Fibroblast of lung (primary cell): ENCODE measurements around the gene LAMA4. TPM values are rescaled to one million over a fixed set of nuclear protein-coding genes. Genes with fewer than 3 reads are reported as not detected.

Experiments used
- DNase-seq, 2 donors: peaks; one replicate each; pipeline versions ENCODE4 v3.0.0 to v3.0.0-alpha.2; 2010; ENCODE audit warnings: low read depth in 2 of 2
- H2AFZ ChIP-seq: 2 replicates; pipeline ENCODE4 v1.5.1; 2012; ENCODE audit warnings: low read length, control low read depth, inconsistent platforms
- H3K27ac ChIP-seq: 2 replicates; pipeline ENCODE4 v1.5.1; 2011; ENCODE audit warnings: low read length, control low read depth; ENCODE audit not compliant: insufficient read depth
- H3K27me3 ChIP-seq: 2 replicates; pipeline ENCODE4 v1.5.1; 2011; ENCODE audit warnings: mild to moderate bottlenecking, low read length; ENCODE audit not compliant: control insufficient read depth, insufficient read depth
- H3K36me3 ChIP-seq: 2 replicates; pipeline ENCODE4 v1.5.1; 2011; ENCODE audit warnings: low read length; ENCODE audit not compliant: control insufficient read depth, insufficient read depth
- H3K4me1 ChIP-seq: 2 replicates; pipeline ENCODE4 v1.5.1; 2011; ENCODE audit warnings: low read length; ENCODE audit not compliant: control insufficient read depth, insufficient read depth; ENCODE audit errors: extremely low read depth
- H3K4me2 ChIP-seq: 2 replicates; pipeline ENCODE4 v1.5.1; 2011; ENCODE audit warnings: low read length, control low read depth; ENCODE audit not compliant: insufficient read depth; ENCODE audit errors: extremely low read depth
- H3K4me3 ChIP-seq, 4 experiments: fragments of 200-600 bp in 1 of 4; sonication (generic) in 1 of 4; replicated peaks in 1 of 4; 2 replicates each; pipeline ENCODE4 v1.5.1; 2011 to 2016; ENCODE audit warnings: low read length in 4 of 4, low read depth in 3 of 4, mild to moderate bottlenecking in 3 of 4, control low read depth in 2 of 4, inconsistent platforms in 1 of 4, mixed read lengths in 1 of 4; ENCODE audit not compliant: insufficient read depth in 1 of 4; ENCODE audit errors: control extremely low read depth in 1 of 4
- H3K79me2 ChIP-seq: 2 replicates; pipeline ENCODE4 v1.5.1; 2012; ENCODE audit warnings: mild to moderate bottlenecking, low read length, inconsistent platforms; ENCODE audit not compliant: control insufficient read depth, insufficient read depth
- H3K9ac ChIP-seq: 2 replicates; pipeline ENCODE4 v1.5.1; 2011; ENCODE audit warnings: mild to moderate bottlenecking, low read length, control low read depth; ENCODE audit not compliant: insufficient read depth
- H3K9me3 ChIP-seq: 2 replicates; pipeline ENCODE4 v1.5.1; 2012; ENCODE audit warnings: low read depth, low read length; ENCODE audit not compliant: control insufficient read depth, insufficient read depth
- H4K20me1 ChIP-seq: 2 replicates; pipeline ENCODE4 v1.5.1; 2011; ENCODE audit warnings: low read length; ENCODE audit not compliant: control insufficient read depth, insufficient read depth; ENCODE audit errors: extremely low read depth
- CTCF ChIP-seq, 2 donors: IDR thresholded peaks in 1 of 2; conservative IDR thresholded peaks in 1 of 2; 1 replicate in 1 of 2; 2 replicates in 1 of 2; pipeline ENCODE4 v1.5.1; 2011 to 2012; ENCODE audit warnings: low read length in 2 of 2, control low read depth in 1 of 2, inconsistent platforms in 1 of 2, low read depth in 1 of 2, mild to moderate bottlenecking in 1 of 2
- EZH2 ChIP-seq: IDR thresholded peaks from 2 replicates; pipeline ENCODE4 v1.5.1; 2012; ENCODE audit warnings: low read length, control low read depth, mild to moderate bottlenecking; ENCODE audit errors: missing control alignments
- polyA plus RNA-seq, 2 donors: library from polyadenylated mRNA; depleted of rRNA in 1 of 2; stranded (reverse) in 1 of 2; unstranded in 1 of 2; fragments of >200 nt; gene quantifications; 2 replicates each; pipeline ENCODE4 v1.2.1, GENCODE V29; 2011 to 2012; ENCODE audit warnings: missing spikeins in 1 of 2
- total RNA-seq: library from RNA; depleted of rRNA; stranded (reverse); fragments of >200 nt; gene quantifications from 2 replicates; pipeline ENCODE4 v1.2.1, GENCODE V29; 2014

The LAMA4 gene
- total and polyA plus RNA-seq, 2 donors (not counting 1 experiment from before 2014, with no cell fraction given): 636 to 662 TPM

- H3K27me3 ChIP-seq: no peaks in the 10 kb centered on the region
- no peak overlapping the region for H3K4me3 ChIP-seq
- H3K9ac ChIP-seq: no peak overlapping the region
- H3K27ac ChIP-seq: no peak overlapping the region
- peaks cover 18% of the 10 kb centered on the region for H3K36me3 ChIP-seq
- no peaks in the 10 kb centered on the region for H4K20me1 ChIP-seq
- TF ChIP-seq EZH2 (no peak), CTCF (conservative IDR thresholded peaks at IDR 0.05 in 1 of 2, IDR thresholded peaks at IDR 0.05 in 1 of 2; ENCODE audit: low read depth in 1 of 2, low read length in 2 of 2) (no peak)
- no peaks in the 10 kb centered on the region for H3K79me2 ChIP-seq
- H3K9me3 ChIP-seq: no peaks in the 10 kb centered on the region
- H3K4me1 ChIP-seq: peaks cover 8% of the 10 kb centered on the region
- H3K4me2 ChIP-seq: no peak overlapping the region
- H2AFZ ChIP-seq: no peak overlapping the region
- DNase-seq: no peak
Observed at GRCh38 chr6:112190164-112190563, 64.2 kb downstream of the LAMA4 start.

GRCh38 chr6:112189494-112189893 lies 64.9 kb downstream of the LAMA4 start:
- no peak overlapping the region for H3K27ac ChIP-seq
- peaks cover 20% of the 10 kb centered on the region for H3K36me3 ChIP-seq

GRCh38 chr6:112188906-112189305 lies 65.5 kb downstream of the LAMA4 start:
- DNase-seq: peak; percentile 40 to 75
- Histone ChIP-seq H3K9me3 (no peaks in the 10 kb centered on the region), H2AFZ (no peak overlapping the region), H4K20me1 (no peaks in the 10 kb centered on the region), H3K4me1 (peaks cover 8% of the 10 kb centered on the region), H3K36me3 (peaks cover 20% of the 10 kb centered on the region), H3K4me3 (no peak overlapping the region), H3K27ac (no peak overlapping the region), H3K27me3 (no peaks in the 10 kb centered on the region), H3K79me2 (no peaks in the 10 kb centered on the region), H3K4me2 (no peak overlapping the region), H3K9ac (no peak overlapping the region)
- TF ChIP-seq EZH2 (no peak), CTCF (conservative IDR thresholded peaks at IDR 0.05 in 1 of 2, IDR thresholded peaks at IDR 0.05 in 1 of 2; ENCODE audit: low read depth in 1 of 2, low read length in 2 of 2) (no peak)

More at GRCh38 chr6:112189494-112189893, 64.9 kb downstream of the LAMA4 start:
- peak overlapping the region; percentile 4 for H3K4me2 ChIP-seq
- DNase-seq: peak; percentile 50 to 74
- TF ChIP-seq CTCF (conservative IDR thresholded peaks at IDR 0.05 in 1 of 2, IDR thresholded peaks at IDR 0.05 in 1 of 2; ENCODE audit: low read depth in 1 of 2, low read length in 2 of 2): no peak
- H3K4me3 ChIP-seq: no peak overlapping the region
- no peaks in the 10 kb centered on the region for H3K9me3 ChIP-seq
- H3K9ac ChIP-seq: no peak overlapping the region
- no peaks in the 10 kb centered on the region for H3K79me2 ChIP-seq
- no peaks in the 10 kb centered on the region for H3K27me3 ChIP-seq
- H3K4me1 ChIP-seq: peaks cover 8% of the 10 kb centered on the region
- no peak overlapping the region for H2AFZ ChIP-seq
- H4K20me1 ChIP-seq: no peaks in the 10 kb centered on the region
